ENCODE data around the gene KANSL1L.

Gene KANSL1L

GRCh38 chr2:210086930-210087329, 84.3 kb downstream of the KANSL1L start:
- no peaks in the 10 kb centered on the region for H3K79me2 ChIP-seq (ENCODE audit: low read length)
- H4K20me1 ChIP-seq (ENCODE audit: insufficient read depth, low read length) = no peaks in the 10 kb centered on the region
- no peaks in the 10 kb centered on the region for H3K36me3 ChIP-seq (replicated peaks; ENCODE audit: insufficient read depth, low read length)
- no peaks in the 10 kb centered on the region for H3K9me3 ChIP-seq (replicated peaks; ENCODE audit: insufficient read depth, low read length)
- H3K27me3 ChIP-seq (replicated peaks; ENCODE audit: insufficient read depth, low read length) = no peaks in the 10 kb centered on the region
- H3K9ac ChIP-seq (ENCODE audit: low read length) = no peak overlapping the region
- H3K4me3 ChIP-seq (ENCODE audit: low read length) = no peak overlapping the region
- no peaks in the 10 kb centered on the region for H3K4me1 ChIP-seq (ENCODE audit: low read length)
- H3K27ac ChIP-seq (ENCODE audit: low read length) = no peak overlapping the region
- H2AFZ ChIP-seq (ENCODE audit: low read length) = no peak overlapping the region
- H3K4me2 ChIP-seq (ENCODE audit: low read depth, low read length) = no peak overlapping the region
- DNase-seq = no peak
- no peaks in the 10 kb centered on the region for H3K9me2 ChIP-seq (replicated peaks; ENCODE audit: insufficient read depth, low read length)
- H3F3A ChIP-seq (ENCODE audit: insufficient read depth, low read length) = no peaks in the 10 kb centered on the region
- TF ChIP-seq EZH2 (optimal IDR thresholded peaks at IDR 0.05; ENCODE audit: low read depth, low read length) (no peak), EZH2phosphoT487 (IDR thresholded peaks at IDR 0.05; ENCODE audit: low read length) (no peak), CTCF (IDR thresholded peaks at IDR 0.05; ENCODE audit: low read length) (no peak)

DNA sequence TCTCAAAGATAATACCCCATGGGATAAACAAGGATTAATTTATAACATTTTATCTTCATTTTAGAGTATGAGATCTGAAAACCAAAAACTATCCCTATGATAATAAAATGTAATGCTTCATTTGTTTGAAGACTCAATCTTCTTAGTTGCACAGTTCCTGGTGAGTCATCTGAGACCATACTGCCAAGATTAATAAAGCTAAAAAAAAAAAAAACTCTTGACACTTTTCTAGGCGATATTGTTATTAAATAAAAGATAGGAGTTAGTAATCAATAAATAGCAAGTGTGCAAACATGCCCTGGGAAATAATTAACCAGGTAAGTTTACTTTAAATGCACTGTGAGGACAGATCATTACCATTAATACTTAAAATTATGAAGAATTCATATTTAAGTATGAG, 84.9 kb downstream of the KANSL1L start:
- Histone ChIP-seq H3K4me2 (ENCODE audit: low read depth, low read length) (no peak overlapping the region), H2AFZ (ENCODE audit: low read length) (no peak overlapping the region), H3K36me3 (replicated peaks; ENCODE audit: insufficient read depth, low read length) (no peaks in the 10 kb centered on the region), H4K20me1 (ENCODE audit: insufficient read depth, low read length) (no peaks in the 10 kb centered on the region), H3K9me3 (replicated peaks; ENCODE audit: insufficient read depth, low read length) (no peaks in the 10 kb centered on the region), H3K4me3 (ENCODE audit: low read length) (no peak overlapping the region), H3K9me2 (replicated peaks; ENCODE audit: insufficient read depth, low read length) (no peaks in the 10 kb centered on the region), H3K27me3 (replicated peaks; ENCODE audit: insufficient read depth, low read length) (no peaks in the 10 kb centered on the region), H3F3A (ENCODE audit: insufficient read depth, low read length) (no peaks in the 10 kb centered on the region), H3K27ac (ENCODE audit: low read length) (no peak overlapping the region), H3K79me2 (ENCODE audit: low read length) (no peaks in the 10 kb centered on the region), H3K9ac (ENCODE audit: low read length) (no peak overlapping the region), H3K4me1 (ENCODE audit: low read length) (no peaks in the 10 kb centered on the region)
- TF ChIP-seq CTCF (IDR thresholded peaks at IDR 0.05; ENCODE audit: low read length) (no peak), EZH2phosphoT487 (IDR thresholded peaks at IDR 0.05; ENCODE audit: low read length) (no peak), EZH2 (optimal IDR thresholded peaks at IDR 0.05; ENCODE audit: low read depth, low read length) (no peak)
- DNase-seq = no peak

GRCh38 chr2:210072922-210073509, 98.2 kb downstream of the KANSL1L start:
- H2AFZ ChIP-seq (ENCODE audit: low read length) = no peak overlapping the region
- peak; percentile 24 for DNase-seq
- H3K4me2 ChIP-seq (ENCODE audit: low read depth, low read length) = no peak overlapping the region

More at GRCh38 chr2:210072922-210073509, 98.2 kb downstream of the KANSL1L start:
- no peaks in the 10 kb centered on the region for H3K36me3 ChIP-seq (replicated peaks; ENCODE audit: insufficient read depth, low read length)
- no peaks in the 10 kb centered on the region for H4K20me1 ChIP-seq (ENCODE audit: insufficient read depth, low read length)
- H3F3A ChIP-seq (ENCODE audit: insufficient read depth, low read length) = no peaks in the 10 kb centered on the region
- TF ChIP-seq EZH2phosphoT487 (IDR thresholded peaks at IDR 0.05; ENCODE audit: low read length) = no peak
- TF ChIP-seq CTCF (IDR thresholded peaks at IDR 0.05; ENCODE audit: low read length) = peak; percentile 61
- no peak for TF ChIP-seq EZH2 (optimal IDR thresholded peaks at IDR 0.05; ENCODE audit: low read depth, low read length)
- H3K27me3 ChIP-seq (replicated peaks; ENCODE audit: insufficient read depth, low read length) = no peaks in the 10 kb centered on the region
- H3K9me2 ChIP-seq (replicated peaks; ENCODE audit: insufficient read depth, low read length) = no peaks in the 10 kb centered on the region
- no peak overlapping the region for H3K9ac ChIP-seq (ENCODE audit: low read length)
- no peaks in the 10 kb centered on the region for H3K4me1 ChIP-seq (ENCODE audit: low read length)
- H3K9me3 ChIP-seq (replicated peaks; ENCODE audit: insufficient read depth, low read length) = no peaks in the 10 kb centered on the region
- H3K27ac ChIP-seq (ENCODE audit: low read length) = no peak overlapping the region
- no peaks in the 10 kb centered on the region for H3K79me2 ChIP-seq (ENCODE audit: low read length)
- no peak overlapping the region for H3K4me3 ChIP-seq (ENCODE audit: low read length)

Measured in MM.1S (cell line).